GM21825 (cell line): Measurements from ENCODE around the gene ZNF599.
"Not testable (repeated sequence)": the region's sequence is repeated elsewhere in the genome, so short reads cannot be mapped to it uniquely, and the experiment has no call there.

Source experiments
- ATAC-seq: cut with Tn5 transposase; IDR thresholded peaks from one replicate; pipeline ENCODE4 v1.9.1; 2021; ENCODE audit warnings: mild to moderate bottlenecking, moderate library complexity; ENCODE audit not compliant: unreplicated experiment

The ZNF599 gene

GRCh38 chr19:34772697-34773554 is at the start of gene ZNF599:
TSS of gene ZNF599 (minus strand) at chr19:34773215. CDS start at chr19:34772841, 374 bp downstream.
- ATAC-seq, result peak; percentile 96

GRCh38 chr19:34818270-34818669 is 45.3 kb upstream of the ZNF599 start:
- ATAC-seq, result no peak

- ATAC-seq, result no peak
Observed at GRCh38 chr19:34816708-34817107, 43.7 kb upstream of the ZNF599 start.

GRCh38 chr19:34808566-34808965 is 35.6 kb upstream of the ZNF599 start:
- ATAC-seq, result no peak

- no peak for ATAC-seq
Observed at GRCh38 chr19:34806976-34807860, 34.2 kb upstream of the ZNF599 start.

- ATAC-seq, result no peak
Observed at GRCh38 chr19:34804115-34804514, 31.1 kb upstream of the ZNF599 start.

- ATAC-seq, result not testable (repeated sequence)
Observed at GRCh38 chr19:34796953-34797352, 23.9 kb upstream of the ZNF599 start.

- ATAC-seq, result no peak
Observed at GRCh38 chr19:34794066-34794960, 21.3 kb upstream of the ZNF599 start.

GRCh38 chr19:34793565-34793964 is 20.6 kb upstream of the ZNF599 start:
- ATAC-seq, result no peak

- ATAC-seq, result no peak
Observed at GRCh38 chr19:34788074-34788473, 15.1 kb upstream of the ZNF599 start.

- ATAC-seq, result no peak
Observed at GRCh38 chr19:34787059-34787824, 14.2 kb upstream of the ZNF599 start.

GRCh38 chr19:34786236-34786635 is 13.2 kb upstream of the ZNF599 start:
- ATAC-seq, result no peak

- no peak for ATAC-seq
Observed at GRCh38 chr19:34779652-34780051, 6.6 kb upstream of the ZNF599 start.

- ATAC-seq, result no peak
Observed at GRCh38 chr19:34778342-34778741, 5.3 kb upstream of the ZNF599 start.

GRCh38 chr19:34774857-34775256 is 1.8 kb upstream of the ZNF599 start:
- ATAC-seq, result no peak

GRCh38 chr19:34773555-34773864 is 495 bp upstream of the ZNF599 start:
- no peak for ATAC-seq

- ATAC-seq, result no peak
Observed at GRCh38 chr19:34767951-34768350, 5.1 kb downstream of the ZNF599 start.

GRCh38 chr19:34766386-34766785 is 6.6 kb downstream of the ZNF599 start:
- no peak for ATAC-seq

GRCh38 chr19:34759218-34759917 is 13.6 kb downstream of the ZNF599 start:
- ATAC-seq, result no peak

- no peak for ATAC-seq
Observed at GRCh38 chr19:34757441-34757840, 15.6 kb downstream of the ZNF599 start.
